H1 (cell line): ENCODE results near the gene PSMF1. TPM values are rescaled to one million over a fixed set of nuclear protein-coding genes. Genes with fewer than 3 reads are reported as not detected.

Experiments used
- CBX5 ChIP-seq: fragments of 300-800, 300-1000 bp; sonication (generic); IDR thresholded peaks from 2 replicates; pipeline ENCODE4 v1.7.1; 2016; ENCODE audit warnings: antibody characterized with exemption, low read length, low read depth
- CREB1 ChIP-seq: IDR thresholded peaks from 2 replicates; pipeline ENCODE4 v1.6.1; 2012; ENCODE audit warnings: inconsistent platforms
- GTF2F1 ChIP-seq: IDR thresholded peaks from 2 replicates; pipeline ENCODE4 v1.6.1; 2012; ENCODE audit warnings: low read depth, low read length, improper control_type of control experiment, borderline replicate concordance
- HDAC6 ChIP-seq: IDR thresholded peaks from one replicate; pipeline ENCODE4 v1.7.1; 2012; ENCODE audit warnings: low read depth, mild to moderate bottlenecking, inconsistent platforms, low read length, moderate library complexity
- NANOG ChIP-seq: IDR thresholded peaks from 2 replicates; pipeline ENCODE4 v1.6.1; 2011; ENCODE audit warnings: low read length, low read depth, mild to moderate bottlenecking, inconsistent platforms; ENCODE audit not compliant: insufficient read depth, poor library complexity, severe bottlenecking
- NRF1 ChIP-seq: IDR thresholded peaks from 2 replicates; pipeline ENCODE4 v1.6.1; 2011; ENCODE audit warnings: mild to moderate bottlenecking, low read depth, low read length, improper control_type of control experiment
- PHF8 ChIP-seq: fragments of 200-600 bp; sonication (generic); conservative IDR thresholded peaks from 2 replicates; pipeline ENCODE4 v1.7.1; 2012; ENCODE audit warnings: low read depth, mild to moderate bottlenecking, inconsistent platforms, low read length, moderate library complexity
- RFX5 ChIP-seq: IDR thresholded peaks from 2 replicates; pipeline ENCODE4 v1.6.1; 2011; ENCODE audit warnings: low read depth, low read length, improper control_type of control experiment, borderline replicate concordance
- RXRA ChIP-seq: IDR thresholded peaks from 2 replicates; pipeline ENCODE4 v1.6.1; 2011; ENCODE audit warnings: low read depth, mild to moderate bottlenecking, low read length, moderate library complexity; ENCODE audit not compliant: insufficient read depth
- SAP30 ChIP-seq: fragments of 300-600 bp; sonication (generic); IDR thresholded peaks from 2 replicates; pipeline ENCODE4 v1.7.1; 2012; ENCODE audit warnings: low read length, moderate library complexity, mild to moderate bottlenecking, inconsistent platforms; ENCODE audit not compliant: insufficient read depth, insufficient replicate concordance
- SIX5 ChIP-seq: IDR thresholded peaks from 2 replicates; pipeline ENCODE4 v1.6.1; 2011; ENCODE audit warnings: mild to moderate bottlenecking, low read depth, low read length
- SP1 ChIP-seq: IDR thresholded peaks from 2 replicates; pipeline ENCODE4 v1.6.1; 2011; ENCODE audit warnings: low read depth, low read length
- SP2 ChIP-seq: IDR thresholded peaks from 2 replicates; pipeline ENCODE4 v1.6.1; 2012; ENCODE audit warnings: mild to moderate bottlenecking, low read length, inconsistent platforms
- SP4 ChIP-seq: IDR thresholded peaks from 2 replicates; pipeline ENCODE4 v1.6.1; 2012; ENCODE audit warnings: low read length, inconsistent platforms
- TAF7 ChIP-seq: optimal IDR thresholded peaks from 2 replicates; pipeline ENCODE3; 2011; ENCODE audit warnings: low read depth, mild to moderate bottlenecking, inconsistent platforms, low read length, moderate library complexity, borderline replicate concordance
- polyA plus RNA-seq, 7 experiments: library from polyadenylated mRNA; depleted of rRNA in 3 of 7; stranded (reverse) in 5 of 7; unstranded in 2 of 7; fragments of >200 nt in 5 of 7; fragments of 200-250 nt in 2 of 7; gene quantifications; 1 replicate in 5 of 7; 2 replicates in 1 of 7; 4 replicates in 1 of 7; pipeline versions ENCODE4 v1.2.1 to v1.2.3, GENCODE V29; 2011 to 2013; ENCODE audit warnings: missing spikeins in 2 of 7, mixed read lengths in 2 of 7
- total RNA-seq: library from RNA; stranded (reverse); fragmentation: NEBNext Ultra II Directional; extraction: Animal tissue kit (Norgen Biotek cat#: 25700); gene quantifications from 2 replicates; pipeline ENCODE4 v1.2.1, GENCODE V29; 2021
- TF ChIP-seq, protein P1 (sequence below): IDR thresholded peaks from 2 replicates; pipeline ENCODE4 v1.6.1; 2011; ENCODE audit warnings: low read depth, mild to moderate bottlenecking, low read length; ENCODE audit not compliant: insufficient read depth
- TF ChIP-seq, protein P2 (sequence below): IDR thresholded peaks from 2 replicates; pipeline ENCODE4 v1.6.1; 2012; ENCODE audit warnings: inconsistent platforms
- TF ChIP-seq, protein P3 (sequence below): IDR thresholded peaks from 2 replicates; pipeline ENCODE4 v1.6.1; 2012; ENCODE audit warnings: low read length, inconsistent platforms
- TF ChIP-seq, protein P4 (sequence below), 3 experiments: IDR thresholded peaks; 1 replicate in 2 of 3; 2 replicates in 1 of 3; pipeline versions ENCODE4 v1.5.1 to v1.6.1; 2011; ENCODE audit warnings: low read length in 3 of 3, mild to moderate bottlenecking in 3 of 3, inconsistent platforms in 2 of 3, low read depth in 1 of 3, moderate library complexity in 1 of 3; ENCODE audit not compliant: insufficient read depth in 1 of 3; ENCODE audit errors: control extremely low read depth in 1 of 3

PSMF1 gene
- total and polyA plus RNA-seq, 2 of the 8 experiments (the other 6 are each of a cell fraction or from before 2014, with no cell fraction given), result 106 to 159 TPM

DNA sequence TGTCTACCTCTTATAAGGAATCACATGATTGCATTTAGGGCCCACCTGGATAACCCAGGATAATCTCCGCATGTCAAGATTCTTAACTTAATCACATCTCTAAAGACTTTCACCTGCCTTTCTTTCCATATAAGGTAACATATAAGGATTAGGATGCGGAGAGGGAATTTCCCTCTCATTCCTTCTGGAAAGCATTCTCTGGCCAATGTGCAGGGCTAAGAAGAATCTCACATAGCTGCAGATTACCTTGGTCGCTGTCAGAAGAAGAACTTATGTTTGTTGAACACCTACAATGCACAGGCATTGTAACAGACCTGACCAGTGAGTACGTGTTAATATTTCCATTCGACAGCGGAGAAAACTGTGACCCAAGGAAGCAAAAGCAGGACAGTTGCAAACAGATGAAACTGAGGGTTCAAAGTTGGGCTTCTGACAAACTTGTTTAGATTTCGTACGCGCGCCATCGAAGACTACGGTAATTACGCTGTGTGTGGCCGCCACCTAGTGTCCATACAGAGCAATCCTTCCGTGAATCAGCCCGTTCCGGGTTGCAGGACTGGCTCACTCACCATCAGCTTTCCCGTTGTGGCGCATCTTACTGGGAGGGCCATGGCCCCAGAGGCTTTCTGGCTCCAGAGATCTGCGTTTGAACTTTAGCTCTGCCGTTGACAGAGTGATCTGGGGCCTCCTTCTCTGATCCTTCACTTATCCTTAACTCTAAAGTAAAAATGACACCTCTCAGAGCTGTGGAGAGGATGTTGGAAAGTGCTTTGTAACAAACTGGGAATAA lies 94.4 kb downstream of the PSMF1 start (continued):
- TF ChIP-seq CREB1 (0 out of 2 replicates have a peak, but pooled peaks have one; percentile 26), HDAC6 (no peak), SP2 (no peak), NRF1 (no peak), SP4 (no peak), SP1 (no peak), PHF8 (no peak), TAF7 (no peak), SAP30 (no peak), RXRA (no peak), SIX5 (no peak), RFX5 (no peak), GTF2F1 (no peak), CBX5 (no peak), NANOG (no peak)
- TF ChIP-seq, protein P1, sequence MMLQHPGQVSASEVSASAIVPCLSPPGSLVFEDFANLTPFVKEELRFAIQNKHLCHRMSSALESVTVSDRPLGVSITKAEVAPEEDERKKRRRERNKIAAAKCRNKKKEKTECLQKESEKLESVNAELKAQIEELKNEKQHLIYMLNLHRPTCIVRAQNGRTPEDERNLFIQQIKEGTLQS, result no peak
- TF ChIP-seq, protein P2, sequence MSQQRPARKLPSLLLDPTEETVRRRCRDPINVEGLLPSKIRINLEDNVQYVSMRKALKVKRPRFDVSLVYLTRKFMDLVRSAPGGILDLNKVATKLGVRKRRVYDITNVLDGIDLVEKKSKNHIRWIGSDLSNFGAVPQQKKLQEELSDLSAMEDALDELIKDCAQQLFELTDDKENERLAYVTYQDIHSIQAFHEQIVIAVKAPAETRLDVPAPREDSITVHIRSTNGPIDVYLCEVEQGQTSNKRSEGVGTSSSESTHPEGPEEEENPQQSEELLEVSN, result no peak
- TF ChIP-seq, protein P3, sequence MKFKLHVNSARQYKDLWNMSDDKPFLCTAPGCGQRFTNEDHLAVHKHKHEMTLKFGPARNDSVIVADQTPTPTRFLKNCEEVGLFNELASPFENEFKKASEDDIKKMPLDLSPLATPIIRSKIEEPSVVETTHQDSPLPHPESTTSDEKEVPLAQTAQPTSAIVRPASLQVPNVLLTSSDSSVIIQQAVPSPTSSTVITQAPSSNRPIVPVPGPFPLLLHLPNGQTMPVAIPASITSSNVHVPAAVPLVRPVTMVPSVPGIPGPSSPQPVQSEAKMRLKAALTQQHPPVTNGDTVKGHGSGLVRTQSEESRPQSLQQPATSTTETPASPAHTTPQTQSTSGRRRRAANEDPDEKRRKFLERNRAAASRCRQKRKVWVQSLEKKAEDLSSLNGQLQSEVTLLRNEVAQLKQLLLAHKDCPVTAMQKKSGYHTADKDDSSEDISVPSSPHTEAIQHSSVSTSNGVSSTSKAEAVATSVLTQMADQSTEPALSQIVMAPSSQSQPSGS, result no peak
- TF ChIP-seq, protein P4, sequence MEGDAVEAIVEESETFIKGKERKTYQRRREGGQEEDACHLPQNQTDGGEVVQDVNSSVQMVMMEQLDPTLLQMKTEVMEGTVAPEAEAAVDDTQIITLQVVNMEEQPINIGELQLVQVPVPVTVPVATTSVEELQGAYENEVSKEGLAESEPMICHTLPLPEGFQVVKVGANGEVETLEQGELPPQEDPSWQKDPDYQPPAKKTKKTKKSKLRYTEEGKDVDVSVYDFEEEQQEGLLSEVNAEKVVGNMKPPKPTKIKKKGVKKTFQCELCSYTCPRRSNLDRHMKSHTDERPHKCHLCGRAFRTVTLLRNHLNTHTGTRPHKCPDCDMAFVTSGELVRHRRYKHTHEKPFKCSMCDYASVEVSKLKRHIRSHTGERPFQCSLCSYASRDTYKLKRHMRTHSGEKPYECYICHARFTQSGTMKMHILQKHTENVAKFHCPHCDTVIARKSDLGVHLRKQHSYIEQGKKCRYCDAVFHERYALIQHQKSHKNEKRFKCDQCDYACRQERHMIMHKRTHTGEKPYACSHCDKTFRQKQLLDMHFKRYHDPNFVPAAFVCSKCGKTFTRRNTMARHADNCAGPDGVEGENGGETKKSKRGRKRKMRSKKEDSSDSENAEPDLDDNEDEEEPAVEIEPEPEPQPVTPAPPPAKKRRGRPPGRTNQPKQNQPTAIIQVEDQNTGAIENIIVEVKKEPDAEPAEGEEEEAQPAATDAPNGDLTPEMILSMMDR (IDR thresholded peaks at IDR 0.05; ENCODE audit: control extremely low read depth in 1 of 3, insufficient read depth in 1 of 3, low read depth in 1 of 3, low read length in 3 of 3), result peak; percentile 80 to 93 (median 85)
